Osteoblast (primary cell): ENCODE measurements around the gene GOSR1. TPM values are rescaled to one million over a fixed set of nuclear protein-coding genes. Genes with fewer than 3 reads are reported as not detected.
"Not testable (repeated sequence)": the region's sequence is repeated elsewhere in the genome, so short reads cannot be mapped to it uniquely, and the experiment has no call there.

Source experiments
- DNase-seq: peaks from one replicate; pipeline ENCODE4 v3.0.0; 2011; ENCODE audit warnings: low spot score, mixed read lengths; ENCODE audit not compliant: insufficient read length; ENCODE audit errors: missing footprints
- H2AFZ ChIP-seq: 2 replicates; pipeline ENCODE4 v1.6.0; 2011; ENCODE audit warnings: mild to moderate bottlenecking, low read length
- H3K27ac ChIP-seq: 2 replicates; pipeline ENCODE4 v1.5.1; 2011; ENCODE audit warnings: mild to moderate bottlenecking, low read depth, low read length, moderate library complexity
- H3K27me3 ChIP-seq: 2 replicates; pipeline ENCODE4 v1.6.0; 2012; ENCODE audit warnings: mild to moderate bottlenecking, control low read depth, inconsistent platforms, low read length, moderate library complexity; ENCODE audit not compliant: insufficient read depth
- H3K36me3 ChIP-seq: 2 replicates; pipeline ENCODE4 v1.5.1; 2011; ENCODE audit warnings: mild to moderate bottlenecking, low read length, control low read depth, moderate library complexity; ENCODE audit not compliant: insufficient read depth
- H3K4me1 ChIP-seq: 2 replicates; pipeline ENCODE4 v1.5.1; 2011; ENCODE audit warnings: mild to moderate bottlenecking, low read length, control low read depth, moderate library complexity; ENCODE audit not compliant: insufficient read depth
- H3K4me2 ChIP-seq: 2 replicates; pipeline ENCODE4 v1.6.0; 2011; ENCODE audit warnings: mild to moderate bottlenecking, low read length; ENCODE audit not compliant: insufficient read depth
- H3K4me3 ChIP-seq: fragments of 200-600 bp; sonication (generic); 3 replicates; pipeline ENCODE4 v1.5.1; 2012; ENCODE audit warnings: mild to moderate bottlenecking, low read length, inconsistent platforms; ENCODE audit not compliant: insufficient read depth
- H3K79me2 ChIP-seq: 2 replicates; pipeline ENCODE4 v1.6.0; 2012; ENCODE audit warnings: mild to moderate bottlenecking, low read length, control low read depth, inconsistent platforms; ENCODE audit not compliant: insufficient read depth
- H3K9me3 ChIP-seq: 2 replicates; pipeline ENCODE4 v1.5.1; 2011; ENCODE audit warnings: low read depth, low read length, control low read depth
- H4K20me1 ChIP-seq: 2 replicates; pipeline ENCODE4 v1.6.0; 2012; ENCODE audit warnings: mild to moderate bottlenecking, low read length, control low read depth; ENCODE audit not compliant: insufficient read depth
- CTCF ChIP-seq: IDR thresholded peaks from 2 replicates; pipeline ENCODE4 v1.5.1; 2011; ENCODE audit warnings: mild to moderate bottlenecking, low read depth, low read length, moderate library complexity; ENCODE audit errors: extremely low read depth
- total RNA-seq: library from RNA; depleted of rRNA; stranded (reverse); fragments of >200 nt; gene quantifications from 2 replicates; pipeline ENCODE4 v1.2.3, GENCODE V29; 2012

The GOSR1 gene
- total RNA-seq, 1 donor: 29.3 TPM

GRCh38 chr17:30532871-30533270 lies 55.7 kb downstream of the GOSR1 start:
- no peak for DNase-seq
- no peaks in the 10 kb centered on the region for H4K20me1 ChIP-seq
- H3K36me3 ChIP-seq: no peaks in the 10 kb centered on the region
- no peaks in the 10 kb centered on the region for H3K79me2 ChIP-seq
- no peak overlapping the region for H3K4me2 ChIP-seq
- no peaks in the 10 kb centered on the region for H3K27me3 ChIP-seq
- H3K4me3 ChIP-seq: no peak overlapping the region
- H2AFZ ChIP-seq: no peak overlapping the region
- H3K9me3 ChIP-seq: no peaks in the 10 kb centered on the region
- H3K27ac ChIP-seq: no peak overlapping the region
- H3K4me1 ChIP-seq: peaks cover 11% of the 10 kb centered on the region
- no peak for TF ChIP-seq CTCF

DNA sequence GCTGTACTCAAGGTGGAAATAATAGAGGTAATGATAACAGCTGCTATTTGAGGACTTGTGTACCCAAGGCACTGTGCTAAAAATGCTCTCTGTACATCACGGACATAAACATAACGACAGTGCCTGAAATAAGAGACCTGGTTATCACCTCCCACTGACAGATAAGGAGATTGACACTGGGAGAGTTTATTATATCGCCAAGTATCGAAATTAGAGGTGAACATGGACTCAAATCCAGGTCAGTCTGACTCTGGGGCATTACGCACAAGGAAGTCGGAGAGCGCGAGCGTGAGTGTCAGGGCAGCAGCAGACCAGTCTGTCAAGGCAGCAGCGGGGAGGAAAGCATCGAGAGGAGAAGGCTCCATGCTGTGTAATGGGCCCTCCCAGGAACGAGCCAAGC lies 57.1 kb downstream of the GOSR1 start:
- H3K27me3 ChIP-seq: no peaks in the 10 kb centered on the region
- no peaks in the 10 kb centered on the region for H3K79me2 ChIP-seq
- no peaks in the 10 kb centered on the region for H3K9me3 ChIP-seq
- H3K4me1 ChIP-seq: peaks cover 11% of the 10 kb centered on the region
- no peak for DNase-seq
- TF ChIP-seq CTCF: no peak
- H3K4me2 ChIP-seq: no peak overlapping the region
- no peak overlapping the region for H3K4me3 ChIP-seq
- no peaks in the 10 kb centered on the region for H3K36me3 ChIP-seq
- no peak overlapping the region for H2AFZ ChIP-seq
- no peak overlapping the region for H3K27ac ChIP-seq
- no peaks in the 10 kb centered on the region for H4K20me1 ChIP-seq

- Histone ChIP-seq H3K27ac (no peak overlapping the region), H4K20me1 (no peaks in the 10 kb centered on the region), H3K4me2 (no peak overlapping the region), H3K9me3 (no peaks in the 10 kb centered on the region), H3K79me2 (no peaks in the 10 kb centered on the region), H3K4me3 (no peak overlapping the region), H3K27me3 (no peaks in the 10 kb centered on the region), H2AFZ (no peak overlapping the region), H3K36me3 (no peaks in the 10 kb centered on the region), H3K4me1 (peaks cover 10% of the 10 kb centered on the region)
- no peak for TF ChIP-seq CTCF
- no peak for DNase-seq
Measured at GRCh38 chr17:30534938-30535921, 58.0 kb downstream of the GOSR1 start.

DNA sequence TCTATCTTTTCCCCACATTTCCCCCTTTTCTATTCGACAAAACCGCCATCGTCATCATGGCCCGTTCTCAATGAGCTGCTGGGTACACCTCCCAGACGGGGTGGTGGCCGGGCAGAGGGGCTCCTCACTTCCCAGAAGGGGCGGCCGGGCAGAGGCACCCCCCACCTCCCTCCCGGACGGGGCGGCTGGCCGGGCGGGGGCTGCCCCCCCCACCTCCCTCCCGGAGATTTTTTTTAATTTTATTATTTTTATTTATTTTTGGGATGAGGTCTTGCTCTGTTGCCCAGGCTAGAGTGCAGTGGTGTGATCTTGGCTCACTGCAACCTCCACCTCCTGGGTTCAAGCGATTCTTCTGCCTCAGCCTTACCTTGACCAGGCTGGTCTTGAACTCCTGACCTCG lies 59.6 kb downstream of the GOSR1 start:
- not testable (repeated sequence) for H3K4me1 ChIP-seq, H3K27ac ChIP-seq, H4K20me1 ChIP-seq, H3K9me3 ChIP-seq, H3K4me3 ChIP-seq, H3K27me3 ChIP-seq, H3K36me3 ChIP-seq, H2AFZ ChIP-seq, DNase-seq, H3K79me2 ChIP-seq, H3K4me2 ChIP-seq

DNA sequence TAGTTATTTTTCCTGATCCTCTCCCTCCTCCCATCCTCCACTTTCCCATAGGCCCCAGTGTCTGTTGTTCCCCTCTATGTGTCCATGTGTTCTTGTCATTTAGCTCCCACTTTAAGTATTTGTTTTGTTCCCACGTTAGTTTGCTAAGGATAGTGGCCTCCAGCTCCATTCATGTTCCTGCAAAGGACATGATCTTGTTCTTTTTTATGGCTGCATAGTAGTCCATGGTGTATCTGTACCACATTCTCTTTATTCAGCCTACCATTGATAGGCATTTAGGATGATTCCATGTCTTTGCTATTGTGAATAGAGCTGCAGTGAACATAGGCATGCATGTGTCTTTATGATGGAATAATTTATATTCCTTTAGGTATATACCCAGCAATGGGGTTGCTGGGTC lies 60.5 kb downstream of the GOSR1 start:
- H4K20me1 ChIP-seq, H3K27ac ChIP-seq, H3K4me3 ChIP-seq, H3K27me3 ChIP-seq, H3K4me1 ChIP-seq, H3K4me2 ChIP-seq, H2AFZ ChIP-seq, H3K36me3 ChIP-seq, DNase-seq, H3K79me2 ChIP-seq, H3K9me3 ChIP-seq: not testable (repeated sequence)
